ENCODE measurements around the gene ATP1A2. TPM values are rescaled to one million over a fixed set of nuclear protein-coding genes. Genes with fewer than 3 reads are reported as not detected.

Gene ATP1A2
- total RNA-seq, 2 experiments from 2014 or later, result not detected

- H3K36me3 Mint-ChIP-seq (ENCODE audit: low read depth), result no peaks in the 10 kb centered on the region
- H3K9me3 Mint-ChIP-seq, result no peaks in the 10 kb centered on the region
- DNase-seq (no peak), ATAC-seq (peak; percentile 39)
- H3K4me3 Mint-ChIP-seq, result no peak overlapping the region
- no peaks in the 10 kb centered on the region for H3K4me1 Mint-ChIP-seq (ENCODE audit: low read depth)
- ChIA-PET POLR2A (no interaction called here), CTCF (interaction anchor here (0.6 kb wide), 1 partner anchor 91 kb away, joined by 3 read pairs; no protein-coding TSS in a partner anchor)
- no peak overlapping the region for H3K27ac Mint-ChIP-seq
- TF ChIP-seq CTCF (IDR thresholded peaks at IDR 0.05), result no peak
- H3K27me3 Mint-ChIP-seq, result peaks cover 13% of the 10 kb centered on the region
- intact Hi-C loops (cut with micrococcal nuclease), result no loop called here
Measured at GRCh38 chr1:160177231-160177630, 61.7 kb downstream of the ATP1A2 start.

GRCh38 chr1:160177667-160178066 is 62.1 kb downstream of the ATP1A2 start:
- TF ChIP-seq CTCF (IDR thresholded peaks at IDR 0.05), result no peak
- DNase-seq (no peak), ATAC-seq (no peak)
- Mint-ChIP-seq H3K4me3 (no peak overlapping the region), H3K27me3 (peaks cover 13% of the 10 kb centered on the region), H3K36me3 (ENCODE audit: low read depth) (no peaks in the 10 kb centered on the region), H3K9me3 (no peaks in the 10 kb centered on the region), H3K4me1 (ENCODE audit: low read depth) (no peaks in the 10 kb centered on the region), H3K27ac (no peak overlapping the region)
- CTCF ChIA-PET, result interaction anchor here (0.6 kb wide), 1 partner anchor 92 kb away, joined by 3 read pairs; no protein-coding TSS in a partner anchor
- POLR2A ChIA-PET, result no interaction called here
- intact Hi-C loops (cut with micrococcal nuclease), result no loop called here

- ATAC-seq (no peak), DNase-seq (no peak)
- Mint-ChIP-seq H3K27me3 (peaks cover 10% of the 10 kb centered on the region), H3K4me1 (ENCODE audit: low read depth) (no peaks in the 10 kb centered on the region), H3K9me3 (no peaks in the 10 kb centered on the region), H3K27ac (no peak overlapping the region), H3K4me3 (no peak overlapping the region), H3K36me3 (ENCODE audit: low read depth) (no peaks in the 10 kb centered on the region)
- CTCF ChIA-PET, result interaction anchor here (1.0 to 5.6 kb wide), 3 partner anchors 11 to 113 kb away, joined by 3 to 20 read pairs (median 3); partner anchors contain the start of gene CASQ1
- intact Hi-C loops (cut with micrococcal nuclease), result no loop called here
- TF ChIP-seq CTCF (IDR thresholded peaks at IDR 0.05), result no peak
- POLR2A ChIA-PET, result interaction anchor here (0.8 kb wide), 1 partner anchor 66 kb away, joined by 4 read pairs; no protein-coding TSS in a partner anchor
Measured at GRCh38 chr1:160178731-160179130, 63.2 kb downstream of the ATP1A2 start.

- POLR2A ChIA-PET, result interaction anchor here (0.8 kb wide), 1 partner anchor 67 kb away, joined by 4 read pairs; no protein-coding TSS in a partner anchor
- no peak overlapping the region for H3K27ac Mint-ChIP-seq
- ATAC-seq (no peak), DNase-seq (no peak)
- no peaks in the 10 kb centered on the region for H3K4me1 Mint-ChIP-seq (ENCODE audit: low read depth)
- no peak overlapping the region for H3K4me3 Mint-ChIP-seq
- H3K9me3 Mint-ChIP-seq, result no peaks in the 10 kb centered on the region
- CTCF ChIA-PET, result interaction anchor here (1.0 to 5.6 kb wide), 3 partner anchors 11 to 112 kb away, joined by 3 to 20 read pairs (median 3); partner anchors contain the start of gene CASQ1
- peaks cover 10% of the 10 kb centered on the region for H3K27me3 Mint-ChIP-seq
- no peaks in the 10 kb centered on the region for H3K36me3 Mint-ChIP-seq (ENCODE audit: low read depth)
- intact Hi-C loops (cut with micrococcal nuclease), result no loop called here
- TF ChIP-seq CTCF (IDR thresholded peaks at IDR 0.05), result no peak
Measured at GRCh38 chr1:160179336-160179735, 63.8 kb downstream of the ATP1A2 start.

- no peak overlapping the region for H3K4me3 Mint-ChIP-seq
- DNase-seq (no peak), ATAC-seq (no peak)
- H3K4me1 Mint-ChIP-seq (ENCODE audit: low read depth), result no peaks in the 10 kb centered on the region
- ChIA-PET POLR2A (interaction anchor here (0.5 kb wide), 1 partner anchor 68 kb away, joined by 3 read pairs; no protein-coding TSS in a partner anchor), CTCF (interaction anchor here (1.6 to 1.9 kb wide), 2 partner anchors 62 to 106 kb away, joined by 3 to 9 read pairs; no protein-coding TSS in a partner anchor)
- intact Hi-C loops (cut with micrococcal nuclease), result no loop called here
- no peak overlapping the region for H3K27ac Mint-ChIP-seq
- no peaks in the 10 kb centered on the region for H3K9me3 Mint-ChIP-seq
- peaks cover 4% of the 10 kb centered on the region for H3K27me3 Mint-ChIP-seq
- H3K36me3 Mint-ChIP-seq (ENCODE audit: low read depth), result no peaks in the 10 kb centered on the region
- no peak for TF ChIP-seq CTCF (IDR thresholded peaks at IDR 0.05)
Measured at GRCh38 chr1:160186246-160186645, 70.7 kb downstream of the ATP1A2 start.

Measured in activated CD8-positive, alpha-beta T cell treated with anti-CD3 and anti-CD28 coated beads for 36 hours (primary cell).